Measurements from ENCODE around the gene ENHO.

The ENHO gene

GRCh38 chr9:34479431-34479866, 43.3 kb downstream of the ENHO start:
- no peak for DNase-seq (ENCODE audit: low spot score)
- no peak for TF ChIP-seq CTCF (IDR thresholded peaks at IDR 0.05; ENCODE audit: borderline replicate concordance, control extremely low read depth, extremely low read depth, insufficient read depth, missing control alignments)
- in situ Hi-C loops (cut with MboI; ENCODE audit: low sequenced_read_pairs, unreplicated experiment), result no loop called here

GRCh38 chr9:34477541-34477940, 45.2 kb downstream of the ENHO start:
- no peak for DNase-seq (ENCODE audit: low spot score)
- TF ChIP-seq CTCF (IDR thresholded peaks at IDR 0.05; ENCODE audit: borderline replicate concordance, control extremely low read depth, extremely low read depth, insufficient read depth, missing control alignments), result no peak
- in situ Hi-C loops (cut with MboI; ENCODE audit: low sequenced_read_pairs, unreplicated experiment), result no loop called here

- no peak for DNase-seq (ENCODE audit: low spot score)
- in situ Hi-C loops (cut with MboI; ENCODE audit: low sequenced_read_pairs, unreplicated experiment), result no loop called here
These were observed 47.7 kb downstream of the ENHO start for GRCh38 chr9:34475097-34475496.

More at GRCh38 chr9:34475097-34475496, 47.7 kb downstream of the ENHO start:
- no peak for TF ChIP-seq CTCF (IDR thresholded peaks at IDR 0.05; ENCODE audit: borderline replicate concordance, control extremely low read depth, extremely low read depth, insufficient read depth, missing control alignments)

All from GM13976 (cell line).